ENCODE results near the gene BMPR1A.

BMPR1A gene

GRCh38 chr10:86710987-86711512 lies 45.4 kb upstream of the BMPR1A start:
- DNase-seq (ENCODE audit: low read depth), result peak; percentile 47
- H3K4me3 ChIP-seq (ENCODE audit: low read length), result peak overlapping the region; percentile 57

GRCh38 chr10:86711513-86712316 lies 44.7 kb upstream of the BMPR1A start:
- H3K4me3 ChIP-seq (ENCODE audit: low read length), result peak overlapping the region; percentile 57

More at GRCh38 chr10:86710987-86711512, 45.4 kb upstream of the BMPR1A start:
- TF ChIP-seq, protein P1, sequence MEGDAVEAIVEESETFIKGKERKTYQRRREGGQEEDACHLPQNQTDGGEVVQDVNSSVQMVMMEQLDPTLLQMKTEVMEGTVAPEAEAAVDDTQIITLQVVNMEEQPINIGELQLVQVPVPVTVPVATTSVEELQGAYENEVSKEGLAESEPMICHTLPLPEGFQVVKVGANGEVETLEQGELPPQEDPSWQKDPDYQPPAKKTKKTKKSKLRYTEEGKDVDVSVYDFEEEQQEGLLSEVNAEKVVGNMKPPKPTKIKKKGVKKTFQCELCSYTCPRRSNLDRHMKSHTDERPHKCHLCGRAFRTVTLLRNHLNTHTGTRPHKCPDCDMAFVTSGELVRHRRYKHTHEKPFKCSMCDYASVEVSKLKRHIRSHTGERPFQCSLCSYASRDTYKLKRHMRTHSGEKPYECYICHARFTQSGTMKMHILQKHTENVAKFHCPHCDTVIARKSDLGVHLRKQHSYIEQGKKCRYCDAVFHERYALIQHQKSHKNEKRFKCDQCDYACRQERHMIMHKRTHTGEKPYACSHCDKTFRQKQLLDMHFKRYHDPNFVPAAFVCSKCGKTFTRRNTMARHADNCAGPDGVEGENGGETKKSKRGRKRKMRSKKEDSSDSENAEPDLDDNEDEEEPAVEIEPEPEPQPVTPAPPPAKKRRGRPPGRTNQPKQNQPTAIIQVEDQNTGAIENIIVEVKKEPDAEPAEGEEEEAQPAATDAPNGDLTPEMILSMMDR (conservative IDR thresholded peaks at IDR 0.05; ENCODE audit: low read depth, low read length), result peak; percentile 70

GRCh38 chr10:86712317-86712707 lies 44.1 kb upstream of the BMPR1A start:
- peak overlapping the region; percentile 57 for H3K4me3 ChIP-seq (ENCODE audit: low read length)
- no peak for DNase-seq (ENCODE audit: low read depth)
- TF ChIP-seq, protein P1 (conservative IDR thresholded peaks at IDR 0.05; ENCODE audit: low read depth, low read length), result no peak

More at GRCh38 chr10:86711513-86712316, 44.7 kb upstream of the BMPR1A start:
- TF ChIP-seq, protein P1 (conservative IDR thresholded peaks at IDR 0.05; ENCODE audit: low read depth, low read length), result no peak
- no peak for DNase-seq (ENCODE audit: low read depth)

GRCh38 chr10:86715156-86715795 lies 41.1 kb upstream of the BMPR1A start:
- TF ChIP-seq, protein P1 (conservative IDR thresholded peaks at IDR 0.05; ENCODE audit: low read depth, low read length), result no peak
- H3K4me3 ChIP-seq (ENCODE audit: low read length), result no peak overlapping the region
- DNase-seq (ENCODE audit: low read depth), result no peak

- TF ChIP-seq, protein P1 (conservative IDR thresholded peaks at IDR 0.05; ENCODE audit: low read depth, low read length), result no peak
- no peak for DNase-seq (ENCODE audit: low read depth)
These were observed 40.6 kb upstream of the BMPR1A start for GRCh38 chr10:86715836-86716235.

DNA sequence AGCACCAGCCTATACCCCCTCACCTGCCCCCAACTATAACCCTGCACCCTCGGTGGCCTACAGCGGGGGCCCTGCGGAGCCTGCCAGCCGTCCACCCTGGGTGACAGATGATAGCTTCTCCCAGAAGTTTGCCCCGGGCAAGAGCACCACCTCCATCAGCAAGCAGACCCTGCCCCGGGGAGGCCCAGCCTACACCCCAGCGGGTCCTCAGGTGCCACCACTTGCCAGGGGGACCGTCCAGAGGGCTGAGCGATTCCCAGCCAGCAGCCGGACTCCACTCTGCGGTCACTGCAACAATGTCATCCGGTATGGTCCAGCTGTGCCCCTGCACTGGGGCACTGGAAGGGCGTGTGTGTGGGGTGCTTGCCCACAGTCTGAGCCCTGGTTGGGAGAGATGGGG lies 40.0 kb upstream of the BMPR1A start:
- TF ChIP-seq, protein P1 (conservative IDR thresholded peaks at IDR 0.05; ENCODE audit: low read depth, low read length), result no peak

More at GRCh38 chr10:86715836-86716235, 40.6 kb upstream of the BMPR1A start:
- H3K4me3 ChIP-seq (ENCODE audit: low read length), result no peak overlapping the region

More for the DNA sequence above, 40.0 kb upstream of the BMPR1A start:
- DNase-seq (ENCODE audit: low read depth), result no peak
- no peak overlapping the region for H3K4me3 ChIP-seq (ENCODE audit: low read length)
